SK-N-SH treated with all-trans-retinoic acid at 6 μM for 48 hours (cell line): Measurements from ENCODE around the gene EP400.
"Not testable (repeated sequence)": the region's sequence is repeated elsewhere in the genome, so short reads cannot be mapped to it uniquely, and the experiment has no call there.

ENCODE experiments used
- ATAC-seq: fragments of 200-7000 bp; cut with Tn5 transposase; 3 replicates; pipeline ENCODE4 v1.9.1; 2020; ENCODE audit warnings: mild to moderate bottlenecking, moderate library complexity
- ARNTL ChIP-seq: fragments of 450-650 bp; formaldehyde crosslinking; IDR thresholded peaks from 2 replicates; pipeline ENCODE4 v1.5.0; 2020; ENCODE audit warnings: low read depth, mild to moderate bottlenecking, moderate library complexity, borderline replicate concordance
- BACH2 ChIP-seq: fragments of 250-450 bp; sonication (Bioruptor Pico); IDR thresholded peaks from 2 replicates; pipeline ENCODE4 v1.9.0; 2021; ENCODE audit warnings: mild to moderate bottlenecking, borderline replicate concordance
- CSDC2 ChIP-seq: fragments of 250-450 bp; sonication (Bioruptor Pico); IDR thresholded peaks from 2 replicates; pipeline ENCODE4 v1.5.0; 2020; ENCODE audit warnings: mild to moderate bottlenecking, moderate library complexity
- ISL1 ChIP-seq: fragments of 250-450 bp; sonication (Bioruptor Pico); IDR thresholded peaks from 2 replicates; pipeline ENCODE4 v2.1.2; 2022; ENCODE audit warnings: mild to moderate bottlenecking, moderate library complexity
- OSR1 ChIP-seq: fragments of 250-450 bp; sonication (Bioruptor Pico); IDR thresholded peaks from 2 replicates; pipeline ENCODE4 v1.8.0; 2022; ENCODE audit warnings: moderate library complexity, mild to moderate bottlenecking, inconsistent platforms
- PPARA ChIP-seq: fragments of 250-450 bp; sonication (Bioruptor Pico); IDR thresholded peaks from 2 replicates; pipeline ENCODE4 v1.5.0; 2020; ENCODE audit warnings: mild to moderate bottlenecking, borderline replicate concordance
- RARB ChIP-seq: fragments of 250-450 bp; sonication (Bioruptor Pico); IDR thresholded peaks from 2 replicates; pipeline ENCODE4 v1.8.0; 2021; ENCODE audit warnings: mild to moderate bottlenecking, moderate library complexity
- SNAI2 ChIP-seq: fragments of 250-450 bp; sonication (Bioruptor Pico); IDR thresholded peaks from 2 replicates; pipeline ENCODE4 v1.5.0; 2020; ENCODE audit warnings: mild to moderate bottlenecking, moderate library complexity
- TOX ChIP-seq: fragments of 250-450 bp; sonication (Bioruptor Pico); IDR thresholded peaks from 2 replicates; pipeline ENCODE4 v1.8.0; 2021; ENCODE audit warnings: mild to moderate bottlenecking, moderate library complexity, borderline replicate concordance
- ZC3H10 ChIP-seq: fragments of 250-450 bp; sonication (Bioruptor Pico); IDR thresholded peaks from 2 replicates; pipeline ENCODE4 v1.5.1; 2021; ENCODE audit warnings: mild to moderate bottlenecking, moderate library complexity
- ZFP3 ChIP-seq: fragments of 250-450 bp; sonication (Bioruptor Pico); IDR thresholded peaks from 2 replicates; pipeline ENCODE4 v1.5.0; 2020; ENCODE audit warnings: mild to moderate bottlenecking, moderate library complexity
- ZFP30 ChIP-seq: fragments of 450-650 bp; formaldehyde crosslinking; IDR thresholded peaks from 2 replicates; pipeline ENCODE4 v1.5.0; 2022; ENCODE audit warnings: mild to moderate bottlenecking, moderate library complexity
- ZNF565 ChIP-seq: fragments of 450-650 bp; formaldehyde crosslinking; conservative IDR thresholded peaks from 2 replicates; pipeline ENCODE4 v1.5.0; 2020; ENCODE audit warnings: low read depth, mild to moderate bottlenecking, moderate library complexity
- ZNF8 ChIP-seq: fragments of 450-650 bp; formaldehyde crosslinking; IDR thresholded peaks from 2 replicates; pipeline ENCODE4 v1.5.0; 2020; ENCODE audit warnings: mild to moderate bottlenecking, moderate library complexity
- TF ChIP-seq, protein P1 (sequence below): fragments of 250-450 bp; sonication (Bioruptor Pico); IDR thresholded peaks from 2 replicates; pipeline ENCODE4 v1.5.1; 2021; ENCODE audit warnings: mild to moderate bottlenecking, moderate library complexity
- TF ChIP-seq, protein P2 (sequence below): fragments of 250-450 bp; sonication (Bioruptor Pico); IDR thresholded peaks from 2 replicates; pipeline ENCODE4 v1.5.0; 2020; ENCODE audit warnings: mild to moderate bottlenecking, moderate library complexity
- TF ChIP-seq, protein P3 (sequence below): fragments of 250-450 bp; sonication (Bioruptor Pico); IDR thresholded peaks from 2 replicates; pipeline ENCODE4 v1.8.0; 2020; ENCODE audit warnings: mild to moderate bottlenecking, moderate library complexity, borderline replicate concordance
- TF ChIP-seq, protein P4 (sequence below): fragments of 250-450 bp; sonication (Bioruptor Pico); IDR thresholded peaks from 2 replicates; pipeline ENCODE4 v1.8.0; 2021; ENCODE audit warnings: low read depth, mild to moderate bottlenecking, moderate library complexity, borderline replicate concordance

The EP400 gene

DNA sequence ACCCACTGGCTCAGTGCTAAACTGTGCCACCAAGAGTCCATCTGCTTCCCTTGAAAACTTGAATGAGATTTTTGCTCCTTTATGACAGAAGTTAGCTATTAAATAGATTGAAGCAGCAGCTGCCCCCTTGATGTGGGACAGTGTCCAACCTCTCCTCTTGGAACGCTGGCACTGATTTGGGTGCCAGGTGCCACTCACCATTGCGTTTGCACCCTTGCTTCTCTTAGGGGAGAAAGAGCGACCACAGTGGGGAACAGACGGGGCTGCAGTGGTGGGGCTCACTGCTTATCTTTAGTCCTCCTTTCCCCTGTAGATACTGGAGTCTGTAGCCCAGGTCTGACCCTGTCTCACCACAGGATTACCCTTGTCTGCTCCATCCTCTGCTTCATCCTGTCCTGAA is 9.4 kb downstream of the EP400 start:
- TF ChIP-seq TOX (CRISPR knock-in tag) (no peak), ZNF565 (CRISPR knock-in tag) (no peak), ARNTL (CRISPR knock-in tag) (no peak), RARB (CRISPR knock-in tag) (no peak), SNAI2 (CRISPR knock-in tag) (no peak), ZC3H10 (CRISPR knock-in tag) (no peak), BACH2 (CRISPR knock-in tag) (no peak), OSR1 (CRISPR knock-in tag) (no peak), PPARA (CRISPR knock-in tag) (no peak)
- TF ChIP-seq, protein P1, sequence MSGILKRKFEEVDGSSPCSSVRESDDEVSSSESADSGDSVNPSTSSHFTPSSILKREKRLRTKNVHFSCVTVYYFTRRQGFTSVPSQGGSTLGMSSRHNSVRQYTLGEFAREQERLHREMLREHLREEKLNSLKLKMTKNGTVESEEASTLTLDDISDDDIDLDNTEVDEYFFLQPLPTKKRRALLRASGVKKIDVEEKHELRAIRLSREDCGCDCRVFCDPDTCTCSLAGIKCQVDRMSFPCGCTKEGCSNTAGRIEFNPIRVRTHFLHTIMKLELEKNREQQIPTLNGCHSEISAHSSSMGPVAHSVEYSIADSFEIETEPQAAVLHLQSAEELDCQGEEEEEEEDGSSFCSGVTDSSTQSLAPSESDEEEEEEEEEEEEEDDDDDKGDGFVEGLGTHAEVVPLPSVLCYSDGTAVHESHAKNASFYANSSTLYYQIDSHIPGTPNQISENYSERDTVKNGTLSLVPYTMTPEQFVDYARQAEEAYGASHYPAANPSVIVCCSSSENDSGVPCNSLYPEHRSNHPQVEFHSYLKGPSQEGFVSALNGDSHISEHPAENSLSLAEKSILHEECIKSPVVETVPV (CRISPR knock-in tag), result no peak
- TF ChIP-seq, protein P2, sequence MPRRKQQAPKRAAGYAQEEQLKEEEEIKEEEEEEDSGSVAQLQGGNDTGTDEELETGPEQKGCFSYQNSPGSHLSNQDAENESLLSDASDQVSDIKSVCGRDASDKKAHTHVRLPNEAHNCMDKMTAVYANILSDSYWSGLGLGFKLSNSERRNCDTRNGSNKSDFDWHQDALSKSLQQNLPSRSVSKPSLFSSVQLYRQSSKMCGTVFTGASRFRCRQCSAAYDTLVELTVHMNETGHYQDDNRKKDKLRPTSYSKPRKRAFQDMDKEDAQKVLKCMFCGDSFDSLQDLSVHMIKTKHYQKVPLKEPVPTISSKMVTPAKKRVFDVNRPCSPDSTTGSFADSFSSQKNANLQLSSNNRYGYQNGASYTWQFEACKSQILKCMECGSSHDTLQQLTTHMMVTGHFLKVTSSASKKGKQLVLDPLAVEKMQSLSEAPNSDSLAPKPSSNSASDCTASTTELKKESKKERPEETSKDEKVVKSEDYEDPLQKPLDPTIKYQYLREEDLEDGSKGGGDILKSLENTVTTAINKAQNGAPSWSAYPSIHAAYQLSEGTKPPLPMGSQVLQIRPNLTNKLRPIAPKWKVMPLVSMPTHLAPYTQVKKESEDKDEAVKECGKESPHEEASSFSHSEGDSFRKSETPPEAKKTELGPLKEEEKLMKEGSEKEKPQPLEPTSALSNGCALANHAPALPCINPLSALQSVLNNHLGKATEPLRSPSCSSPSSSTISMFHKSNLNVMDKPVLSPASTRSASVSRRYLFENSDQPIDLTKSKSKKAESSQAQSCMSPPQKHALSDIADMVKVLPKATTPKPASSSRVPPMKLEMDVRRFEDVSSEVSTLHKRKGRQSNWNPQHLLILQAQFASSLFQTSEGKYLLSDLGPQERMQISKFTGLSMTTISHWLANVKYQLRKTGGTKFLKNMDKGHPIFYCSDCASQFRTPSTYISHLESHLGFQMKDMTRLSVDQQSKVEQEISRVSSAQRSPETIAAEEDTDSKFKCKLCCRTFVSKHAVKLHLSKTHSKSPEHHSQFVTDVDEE (CRISPR knock-in tag), result no peak
- ATAC-seq, result no peak

DNA sequence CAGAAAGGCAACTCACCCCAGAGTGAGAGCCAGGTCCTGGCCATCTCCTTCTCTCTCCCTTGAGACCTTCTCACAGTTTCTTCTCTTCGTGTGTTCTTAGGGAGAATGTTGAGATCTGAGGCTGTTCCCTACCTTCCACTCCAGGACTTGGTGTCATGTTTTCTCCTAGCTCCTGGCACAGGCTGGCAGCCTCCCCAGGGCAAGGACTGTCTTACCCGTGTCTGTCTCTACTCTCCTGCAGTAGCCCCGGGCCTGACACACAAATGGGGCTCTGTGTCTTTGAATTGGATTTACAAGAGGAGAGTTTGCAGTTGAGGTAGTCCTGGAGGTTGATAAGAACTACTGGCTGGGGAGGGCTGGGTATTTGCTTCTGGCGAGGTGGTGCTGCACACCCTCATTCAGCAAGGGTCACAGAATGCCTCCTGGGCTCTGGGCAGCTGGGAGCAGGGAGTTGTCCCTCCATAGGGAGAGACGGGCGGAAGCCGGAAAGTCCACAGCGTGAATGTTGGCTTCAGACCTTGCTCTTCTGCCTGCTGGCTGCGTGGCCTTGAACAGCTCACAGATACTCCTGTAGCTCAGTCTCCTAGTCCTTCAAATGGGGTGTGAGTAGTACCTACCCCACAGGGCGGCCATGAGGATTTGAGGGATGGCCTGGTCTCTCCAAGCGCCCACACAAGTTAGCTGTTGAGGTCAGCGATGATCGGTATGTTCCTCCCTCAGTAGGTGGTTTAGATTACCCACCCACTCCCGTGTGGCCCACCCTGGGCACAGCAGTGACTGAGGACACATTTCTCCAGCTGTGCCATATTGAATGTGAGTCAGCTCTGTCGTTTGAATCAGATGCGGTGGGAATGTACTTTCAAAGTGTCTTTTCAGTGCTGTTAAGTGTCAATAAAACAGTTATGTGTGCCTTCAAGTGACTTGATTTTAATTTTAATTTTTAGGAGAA is 10.2 kb downstream of the EP400 start:
- ATAC-seq, result no peak; the same call in 2 of the 3 replicates
- TF ChIP-seq RARB (CRISPR knock-in tag) (no peak), ZFP3 (CRISPR knock-in tag) (no peak), OSR1 (CRISPR knock-in tag) (no peak), ISL1 (CRISPR knock-in tag) (no peak), SNAI2 (CRISPR knock-in tag) (no peak), BACH2 (CRISPR knock-in tag) (no peak), CSDC2 (CRISPR knock-in tag) (no peak), ZC3H10 (CRISPR knock-in tag) (no peak), ZNF8 (CRISPR knock-in tag) (no peak), ZFP30 (CRISPR knock-in tag) (no peak), ARNTL (CRISPR knock-in tag) (no peak), PPARA (CRISPR knock-in tag) (no peak), ZNF565 (CRISPR knock-in tag) (no peak), TOX (CRISPR knock-in tag) (no peak)
- TF ChIP-seq, protein P2 (CRISPR knock-in tag), result no peak
- TF ChIP-seq, protein P3, sequence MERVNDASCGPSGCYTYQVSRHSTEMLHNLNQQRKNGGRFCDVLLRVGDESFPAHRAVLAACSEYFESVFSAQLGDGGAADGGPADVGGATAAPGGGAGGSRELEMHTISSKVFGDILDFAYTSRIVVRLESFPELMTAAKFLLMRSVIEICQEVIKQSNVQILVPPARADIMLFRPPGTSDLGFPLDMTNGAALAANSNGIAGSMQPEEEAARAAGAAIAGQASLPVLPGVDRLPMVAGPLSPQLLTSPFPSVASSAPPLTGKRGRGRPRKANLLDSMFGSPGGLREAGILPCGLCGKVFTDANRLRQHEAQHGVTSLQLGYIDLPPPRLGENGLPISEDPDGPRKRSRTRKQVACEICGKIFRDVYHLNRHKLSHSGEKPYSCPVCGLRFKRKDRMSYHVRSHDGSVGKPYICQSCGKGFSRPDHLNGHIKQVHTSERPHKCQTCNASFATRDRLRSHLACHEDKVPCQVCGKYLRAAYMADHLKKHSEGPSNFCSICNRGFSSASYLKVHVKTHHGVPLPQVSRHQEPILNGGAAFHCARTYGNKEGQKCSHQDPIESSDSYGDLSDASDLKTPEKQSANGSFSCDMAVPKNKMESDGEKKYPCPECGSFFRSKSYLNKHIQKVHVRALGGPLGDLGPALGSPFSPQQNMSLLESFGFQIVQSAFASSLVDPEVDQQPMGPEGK (CRISPR knock-in tag), result no peak
- TF ChIP-seq, protein P1 (CRISPR knock-in tag), result no peak
- TF ChIP-seq, protein P4, sequence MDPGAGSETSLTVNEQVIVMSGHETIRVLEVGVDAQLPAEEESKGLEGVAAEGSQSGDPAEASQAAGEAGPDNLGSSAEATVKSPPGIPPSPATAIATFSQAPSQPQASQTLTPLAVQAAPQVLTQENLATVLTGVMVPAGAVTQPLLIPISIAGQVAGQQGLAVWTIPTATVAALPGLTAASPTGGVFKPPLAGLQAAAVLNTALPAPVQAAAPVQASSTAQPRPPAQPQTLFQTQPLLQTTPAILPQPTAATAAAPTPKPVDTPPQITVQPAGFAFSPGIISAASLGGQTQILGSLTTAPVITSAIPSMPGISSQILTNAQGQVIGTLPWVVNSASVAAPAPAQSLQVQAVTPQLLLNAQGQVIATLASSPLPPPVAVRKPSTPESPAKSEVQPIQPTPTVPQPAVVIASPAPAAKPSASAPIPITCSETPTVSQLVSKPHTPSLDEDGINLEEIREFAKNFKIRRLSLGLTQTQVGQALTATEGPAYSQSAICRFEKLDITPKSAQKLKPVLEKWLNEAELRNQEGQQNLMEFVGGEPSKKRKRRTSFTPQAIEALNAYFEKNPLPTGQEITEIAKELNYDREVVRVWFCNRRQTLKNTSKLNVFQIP (CRISPR knock-in tag), result no peak

DNA sequence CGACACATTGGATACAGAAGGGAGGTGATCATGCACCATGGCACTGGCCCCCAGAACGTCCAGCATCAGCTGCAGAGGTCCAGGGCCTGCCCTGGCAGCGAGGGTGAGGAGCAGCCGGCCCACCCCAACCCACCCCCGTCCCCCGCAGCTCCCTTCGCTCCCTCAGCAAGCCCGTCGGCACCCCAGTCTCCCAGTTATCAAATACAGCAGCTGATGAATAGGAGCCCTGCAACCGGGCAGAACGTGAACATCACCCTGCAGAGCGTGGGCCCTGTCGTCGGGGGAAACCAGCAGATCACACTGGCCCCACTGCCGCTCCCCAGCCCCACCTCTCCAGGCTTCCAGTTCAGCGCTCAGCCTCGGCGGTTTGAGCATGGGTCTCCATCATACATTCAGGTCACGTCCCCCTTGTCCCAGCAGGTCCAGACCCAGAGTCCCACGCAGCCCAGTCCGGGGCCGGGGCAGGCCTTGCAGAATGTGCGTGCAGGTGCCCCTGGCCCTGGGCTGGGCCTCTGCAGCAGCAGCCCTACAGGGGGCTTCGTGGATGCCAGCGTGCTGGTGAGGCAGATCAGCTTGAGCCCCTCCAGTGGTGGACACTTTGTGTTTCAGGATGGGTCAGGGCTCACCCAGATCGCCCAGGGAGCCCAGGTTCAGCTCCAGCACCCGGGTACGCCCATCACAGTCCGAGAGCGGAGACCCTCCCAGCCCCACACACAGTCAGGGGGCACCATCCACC is 11.0 kb downstream of the EP400 start:
- not testable (repeated sequence) for ATAC-seq

DNA sequence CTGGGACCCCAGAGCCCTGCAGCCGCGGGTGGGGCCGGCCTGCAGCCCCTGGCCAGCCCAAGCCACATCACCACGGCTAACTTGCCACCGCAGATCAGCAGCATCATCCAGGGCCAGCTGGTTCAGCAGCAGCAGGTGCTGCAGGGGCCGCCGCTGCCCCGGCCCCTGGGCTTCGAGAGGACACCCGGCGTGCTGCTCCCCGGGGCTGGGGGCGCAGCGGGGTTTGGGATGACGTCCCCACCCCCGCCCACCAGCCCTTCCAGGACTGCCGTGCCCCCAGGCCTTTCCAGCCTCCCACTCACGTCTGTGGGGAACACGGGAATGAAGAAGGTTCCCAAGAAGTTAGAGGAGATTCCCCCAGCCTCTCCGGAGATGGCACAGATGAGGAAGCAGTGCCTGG is 11.6 kb downstream of the EP400 start:
- not testable (repeated sequence) for ATAC-seq
